ENCODE measurements around the gene CTDNEP1. TPM values are rescaled to one million over a fixed set of nuclear protein-coding genes. Genes with fewer than 3 reads are reported as not detected.

Gene CTDNEP1
- total RNA-seq, 1 donor from 2014 or later = 140 TPM

DNA sequence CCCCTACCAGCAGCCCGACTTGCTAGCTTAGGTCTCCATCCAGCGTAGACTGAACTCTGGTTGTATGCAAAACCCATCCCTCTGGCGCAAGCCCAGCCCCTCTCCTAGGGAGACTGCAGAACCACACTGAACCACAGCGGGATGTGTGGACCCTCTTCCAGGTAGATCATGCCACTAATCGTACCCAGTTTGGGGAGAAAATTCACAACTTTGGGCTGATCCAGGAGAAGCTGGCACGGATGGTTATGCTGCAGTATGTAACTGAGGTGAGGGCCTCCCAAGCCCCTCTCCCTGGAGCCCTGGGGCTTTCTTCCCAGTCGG is 28.6 kb downstream of the CTDNEP1 start:
- H3K4me3 ChIP-seq = no peak overlapping the region
- DNase-seq = no peak
- no peak overlapping the region for H3K27ac ChIP-seq
- no peak for ATAC-seq
- H3K9me3 ChIP-seq = no peaks in the 10 kb centered on the region
- intact Hi-C loops (cut with DNase I) = no loop called here
- TF ChIP-seq, protein P1, sequence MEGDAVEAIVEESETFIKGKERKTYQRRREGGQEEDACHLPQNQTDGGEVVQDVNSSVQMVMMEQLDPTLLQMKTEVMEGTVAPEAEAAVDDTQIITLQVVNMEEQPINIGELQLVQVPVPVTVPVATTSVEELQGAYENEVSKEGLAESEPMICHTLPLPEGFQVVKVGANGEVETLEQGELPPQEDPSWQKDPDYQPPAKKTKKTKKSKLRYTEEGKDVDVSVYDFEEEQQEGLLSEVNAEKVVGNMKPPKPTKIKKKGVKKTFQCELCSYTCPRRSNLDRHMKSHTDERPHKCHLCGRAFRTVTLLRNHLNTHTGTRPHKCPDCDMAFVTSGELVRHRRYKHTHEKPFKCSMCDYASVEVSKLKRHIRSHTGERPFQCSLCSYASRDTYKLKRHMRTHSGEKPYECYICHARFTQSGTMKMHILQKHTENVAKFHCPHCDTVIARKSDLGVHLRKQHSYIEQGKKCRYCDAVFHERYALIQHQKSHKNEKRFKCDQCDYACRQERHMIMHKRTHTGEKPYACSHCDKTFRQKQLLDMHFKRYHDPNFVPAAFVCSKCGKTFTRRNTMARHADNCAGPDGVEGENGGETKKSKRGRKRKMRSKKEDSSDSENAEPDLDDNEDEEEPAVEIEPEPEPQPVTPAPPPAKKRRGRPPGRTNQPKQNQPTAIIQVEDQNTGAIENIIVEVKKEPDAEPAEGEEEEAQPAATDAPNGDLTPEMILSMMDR (IDR thresholded peaks at IDR 0.05) = no peak
- peaks cover 31% of the 10 kb centered on the region for H3K4me1 ChIP-seq
- H3K27me3 ChIP-seq (ENCODE audit: low read depth) = no peaks in the 10 kb centered on the region
- peaks cover 67% of the 10 kb centered on the region for H3K36me3 ChIP-seq

DNA sequence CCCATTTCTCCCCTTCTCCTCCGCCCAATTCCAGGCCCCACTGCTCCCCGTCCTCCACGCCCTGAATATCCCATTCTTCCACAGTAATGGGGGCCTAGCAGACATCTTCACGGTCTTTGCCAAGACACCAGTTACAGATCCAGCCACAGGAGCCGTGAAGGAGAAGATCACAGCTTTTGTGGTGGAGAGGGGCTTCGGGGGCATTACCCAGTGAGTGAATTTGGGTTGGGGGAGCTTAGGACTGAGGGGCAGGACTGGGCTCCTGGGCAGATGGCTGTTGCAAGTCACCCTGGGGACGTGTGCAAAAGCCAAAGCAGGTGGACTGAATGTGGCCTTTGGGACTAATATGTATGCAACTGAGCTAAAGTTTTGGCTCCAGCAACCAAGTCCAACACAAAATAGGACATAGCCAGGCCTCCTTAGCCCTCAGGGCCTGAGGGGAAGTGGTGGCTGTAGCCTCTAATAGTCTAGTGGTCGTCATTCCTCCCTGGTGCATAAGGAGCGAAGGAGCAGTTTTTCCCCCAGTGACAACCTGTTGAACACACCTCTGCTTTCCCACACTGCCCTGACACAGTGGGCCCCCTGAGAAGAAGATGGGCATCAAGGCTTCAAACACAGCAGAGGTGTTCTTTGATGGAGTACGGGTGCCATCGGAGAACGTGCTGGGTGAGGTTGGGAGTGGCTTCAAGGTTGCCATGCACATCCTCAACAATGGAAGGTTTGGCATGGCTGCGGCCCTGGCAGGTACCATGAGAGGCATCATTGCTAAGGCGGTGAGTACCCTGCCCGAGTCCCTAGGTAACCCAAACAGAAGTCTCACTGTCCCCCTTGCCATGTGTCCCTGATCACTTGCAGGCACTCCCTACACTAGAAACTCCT is 29.2 kb downstream of the CTDNEP1 start:
- ATAC-seq (no peak), DNase-seq (no peak)
- TF ChIP-seq, protein P1 (IDR thresholded peaks at IDR 0.05) = no peak
- Histone ChIP-seq H3K4me3 (no peak overlapping the region), H3K27me3 (ENCODE audit: low read depth) (no peaks in the 10 kb centered on the region), H3K9me3 (no peaks in the 10 kb centered on the region), H3K27ac (no peak overlapping the region), H3K36me3 (peaks cover 62% of the 10 kb centered on the region), H3K4me1 (peaks cover 35% of the 10 kb centered on the region)
- intact Hi-C loops (cut with DNase I) = no loop called here

GRCh38 chr17:7221278-7222092 is 30.0 kb downstream of the CTDNEP1 start:
- TF ChIP-seq, protein P1 (IDR thresholded peaks at IDR 0.05) = no peak
- intact Hi-C loops (cut with DNase I) = no loop called here
- Histone ChIP-seq H3K4me1 (peaks cover 41% of the 10 kb centered on the region), H3K27me3 (ENCODE audit: low read depth) (no peaks in the 10 kb centered on the region), H3K27ac (peak overlapping the region; percentile 97), H3K36me3 (peaks cover 53% of the 10 kb centered on the region), H3K4me3 (peak overlapping the region; percentile 97), H3K9me3 (no peaks in the 10 kb centered on the region)
- DNase-seq (no peak), ATAC-seq (no peak)

GRCh38 chr17:7220593-7221277 is 30.8 kb downstream of the CTDNEP1 start:
- Histone ChIP-seq H3K27ac (peak overlapping the region; percentile 97), H3K36me3 (peaks cover 46% of the 10 kb centered on the region), H3K4me1 (peaks cover 48% of the 10 kb centered on the region), H3K27me3 (ENCODE audit: low read depth) (no peaks in the 10 kb centered on the region), H3K9me3 (no peaks in the 10 kb centered on the region), H3K4me3 (peak overlapping the region; percentile 97)
- ATAC-seq (peak; percentile 37 to 41), DNase-seq (peak; percentile 76)
- TF ChIP-seq, protein P1 (IDR thresholded peaks at IDR 0.05) = peak; percentile 48
- intact Hi-C loops (cut with DNase I) = no loop called here

DNA sequence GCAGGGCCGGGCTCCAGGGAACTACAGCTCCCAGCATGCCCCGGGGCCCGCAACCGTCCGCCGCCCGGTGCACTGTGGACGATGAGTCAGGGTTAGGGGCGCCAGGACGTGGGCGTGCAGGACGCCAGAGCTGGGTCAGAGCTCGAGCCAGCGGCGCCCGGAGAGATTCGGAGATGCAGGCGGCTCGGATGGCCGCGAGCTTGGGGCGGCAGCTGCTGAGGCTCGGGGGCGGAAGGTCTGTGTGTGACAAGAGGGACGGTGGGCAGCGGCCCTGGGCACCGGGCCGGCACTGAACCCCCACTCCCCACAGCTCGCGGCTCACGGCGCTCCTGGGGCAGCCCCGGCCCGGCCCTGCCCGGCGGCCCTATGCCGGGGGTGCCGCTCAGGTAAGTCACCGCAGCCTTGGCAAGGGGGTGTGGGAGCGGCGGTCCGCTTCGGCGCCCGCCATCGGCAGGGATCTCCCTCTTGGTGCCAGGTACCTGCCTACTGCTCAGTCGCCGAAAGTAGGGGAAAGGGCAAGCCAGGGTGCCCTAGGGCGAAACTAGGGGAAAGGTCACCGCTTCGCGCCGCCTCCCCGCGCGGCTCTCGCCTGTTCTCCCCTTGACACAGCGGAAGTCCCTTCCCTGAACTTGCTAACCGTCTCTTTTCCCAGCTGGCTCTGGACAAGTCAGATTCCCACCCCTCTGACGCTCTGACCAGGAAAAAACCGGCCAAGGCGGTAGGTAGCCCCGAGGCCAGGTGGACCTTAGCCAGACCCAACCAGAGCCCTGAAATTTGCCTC is 31.5 kb downstream of the CTDNEP1 start, which contains the start of the genes ACADVL and DLG4:
Gene ACADVL (plus strand): TSS at position 127 of the 781 bp plus-strand sequence. CDS start 47 bp downstream, at position 174.
Gene DLG4 (minus strand): TSS at position 25 of the 781 bp plus-strand sequence.
- TF ChIP-seq, protein P1 (IDR thresholded peaks at IDR 0.05) = no peak
- intact Hi-C loops (cut with DNase I) = no loop called here
- Histone ChIP-seq H3K9me3 (no peaks in the 10 kb centered on the region), H3K4me3 (peak within 1 kb of the TSS; percentile 97), H3K4me1 (peaks cover 56% of the 10 kb centered on the region), H3K27ac (peak within 1 kb of the TSS; percentile 97), H3K27me3 (ENCODE audit: low read depth) (no peaks in the 10 kb centered on the region), H3K36me3 (peaks cover 38% of the 10 kb centered on the region)
- peak; percentile 95 for DNase-seq
- peak; percentile 90 to 93 for ATAC-seq

All from lower lobe of right lung (tissue), 2 donors.